ENCODE results near the gene CUX1. TPM values are rescaled to one million over a fixed set of nuclear protein-coding genes. Genes with fewer than 3 reads are reported as not detected.
"Not testable (repeated sequence)": the region's sequence is repeated elsewhere in the genome, so short reads cannot be mapped to it uniquely, and the experiment has no call there.

CUX1 gene
- total RNA-seq, 1 donor from 2014 or later = 101 TPM

DNA sequence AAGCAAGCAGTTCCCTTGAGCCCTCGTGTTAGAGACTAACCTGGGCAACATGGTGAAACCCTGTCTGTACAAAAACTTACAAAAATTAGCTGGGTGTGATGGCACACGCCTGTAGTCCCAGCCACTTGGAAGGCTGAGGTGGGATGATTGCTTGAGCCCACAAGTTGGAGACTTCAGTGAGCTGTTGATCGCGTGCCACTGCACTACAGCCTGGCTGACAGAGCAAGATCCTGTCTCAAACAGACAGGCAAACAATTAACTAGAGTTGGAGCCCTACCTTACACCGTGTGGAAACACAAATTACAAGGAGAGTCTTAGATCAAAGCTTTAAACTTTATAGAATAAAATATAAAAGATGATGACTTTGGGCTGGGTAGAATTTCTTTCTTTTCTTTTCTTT is 219.5 kb downstream of the CUX1 start:
- no peak overlapping the region for H3K4me3 ChIP-seq
- no peaks in the 10 kb centered on the region for H3K27me3 ChIP-seq
- TF ChIP-seq, protein P1, sequence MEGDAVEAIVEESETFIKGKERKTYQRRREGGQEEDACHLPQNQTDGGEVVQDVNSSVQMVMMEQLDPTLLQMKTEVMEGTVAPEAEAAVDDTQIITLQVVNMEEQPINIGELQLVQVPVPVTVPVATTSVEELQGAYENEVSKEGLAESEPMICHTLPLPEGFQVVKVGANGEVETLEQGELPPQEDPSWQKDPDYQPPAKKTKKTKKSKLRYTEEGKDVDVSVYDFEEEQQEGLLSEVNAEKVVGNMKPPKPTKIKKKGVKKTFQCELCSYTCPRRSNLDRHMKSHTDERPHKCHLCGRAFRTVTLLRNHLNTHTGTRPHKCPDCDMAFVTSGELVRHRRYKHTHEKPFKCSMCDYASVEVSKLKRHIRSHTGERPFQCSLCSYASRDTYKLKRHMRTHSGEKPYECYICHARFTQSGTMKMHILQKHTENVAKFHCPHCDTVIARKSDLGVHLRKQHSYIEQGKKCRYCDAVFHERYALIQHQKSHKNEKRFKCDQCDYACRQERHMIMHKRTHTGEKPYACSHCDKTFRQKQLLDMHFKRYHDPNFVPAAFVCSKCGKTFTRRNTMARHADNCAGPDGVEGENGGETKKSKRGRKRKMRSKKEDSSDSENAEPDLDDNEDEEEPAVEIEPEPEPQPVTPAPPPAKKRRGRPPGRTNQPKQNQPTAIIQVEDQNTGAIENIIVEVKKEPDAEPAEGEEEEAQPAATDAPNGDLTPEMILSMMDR (IDR thresholded peaks at IDR 0.05) = no peak
- DNase-seq (ENCODE audit: low spot score in 2 of 2) = peak in 1 of 2 donors; percentile 21
- H3K9me3 ChIP-seq = no peaks in the 10 kb centered on the region
- H3K4me1 ChIP-seq = peaks cover under 1 to 4% of the 10 kb centered on the region in 2 donors
- H3K27ac ChIP-seq = no peak overlapping the region
- peaks cover 0 to 4% of the 10 kb centered on the region in 2 donors for H3K36me3 ChIP-seq
- intact Hi-C loops (cut with DNase I) = no loop called here

GRCh38 chr7:102039706-102040105 is 222.3 kb downstream of the CUX1 start:
- Histone ChIP-seq H3K4me1 (peaks cover 2 to 11% of the 10 kb centered on the region in 2 donors), H3K27me3 (no peaks in the 10 kb centered on the region), H3K36me3 (peaks cover 0 to 4% of the 10 kb centered on the region in 2 donors), H3K27ac (no peak overlapping the region), H3K4me3 (no peak overlapping the region), H3K9me3 (no peaks in the 10 kb centered on the region)
- intact Hi-C loops (cut with DNase I) = no loop called here
- TF ChIP-seq, protein P1 (IDR thresholded peaks at IDR 0.05) = no peak
- peak in 1 of 2 donors; percentile 18 for DNase-seq (ENCODE audit: low spot score in 2 of 2)

DNA sequence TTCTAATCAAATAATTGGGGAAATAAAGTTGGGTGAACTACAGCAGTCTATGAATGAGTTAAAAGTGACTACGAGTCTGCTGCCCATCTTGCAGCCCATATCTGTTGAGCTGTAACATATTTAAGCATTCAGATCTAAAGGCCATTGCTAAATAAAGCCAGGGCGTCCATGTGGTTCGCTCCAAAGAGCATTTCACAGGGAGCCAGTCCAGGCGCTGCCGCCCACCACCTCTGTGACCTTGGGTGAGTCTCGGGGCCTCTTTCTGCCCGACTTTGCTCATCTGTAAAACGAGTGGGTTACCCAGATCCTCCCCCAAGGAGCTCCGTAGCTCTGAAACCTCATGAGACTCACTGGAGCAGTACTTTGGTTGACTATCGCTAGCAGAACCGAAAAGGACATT is 223.1 kb downstream of the CUX1 start:
- H3K9me3 ChIP-seq = no peaks in the 10 kb centered on the region
- no peak for DNase-seq (ENCODE audit: low spot score in 2 of 2)
- H3K4me1 ChIP-seq = peaks cover 2 to 14% of the 10 kb centered on the region in 2 donors
- H3K27ac ChIP-seq = no peak overlapping the region
- TF ChIP-seq, protein P1 (IDR thresholded peaks at IDR 0.05) = no peak
- H3K4me3 ChIP-seq = no peak overlapping the region
- intact Hi-C loops (cut with DNase I) = no loop called here
- H3K27me3 ChIP-seq = no peaks in the 10 kb centered on the region
- peaks cover 0 to 4% of the 10 kb centered on the region in 2 donors for H3K36me3 ChIP-seq

- Histone ChIP-seq H3K27ac (peak overlapping the region; percentile 34 to 72), H3K4me3 (no peak overlapping the region), H3K27me3 (no peaks in the 10 kb centered on the region), H3K36me3 (peaks cover 0 to 4% of the 10 kb centered on the region in 2 donors), H3K4me1 (peaks cover 2 to 18% of the 10 kb centered on the region in 2 donors), H3K9me3 (no peaks in the 10 kb centered on the region)
- intact Hi-C loops (cut with DNase I) = no loop called here
- TF ChIP-seq, protein P1 (IDR thresholded peaks at IDR 0.05) = no peak
- peak in 1 of 2 donors; percentile 64 for DNase-seq (ENCODE audit: low spot score in 2 of 2)
Measured at GRCh38 chr7:102042016-102042656, 224.7 kb downstream of the CUX1 start.

- H3K4me3 ChIP-seq; H3K27me3 ChIP-seq; H3K9me3 ChIP-seq; H3K36me3 ChIP-seq; intact Hi-C loops (cut with DNase I): not testable (repeated sequence)
- DNase-seq (ENCODE audit: low spot score in 2 of 2) = peak in 1 of 2 donors; percentile 34
- Histone ChIP-seq H3K4me1 (peaks cover 2 to 18% of the 10 kb centered on the region in 2 donors), H3K27ac (peak overlapping the region; percentile 13 to 72)
Measured at GRCh38 chr7:102042796-102043195, 225.4 kb downstream of the CUX1 start.

GRCh38 chr7:102044641-102044983 is 227.2 kb downstream of the CUX1 start:
- peaks cover 2 to 18% of the 10 kb centered on the region in 2 donors for H3K4me1 ChIP-seq
- intact Hi-C loops (cut with DNase I) = no loop called here
- no peaks in the 10 kb centered on the region for H3K9me3 ChIP-seq

More at GRCh38 chr7:102044641-102044983, 227.2 kb downstream of the CUX1 start:
- peak overlapping the region; percentile 25 to 41 for H3K27ac ChIP-seq
- peaks cover 0 to 4% of the 10 kb centered on the region in 2 donors for H3K36me3 ChIP-seq
- no peaks in the 10 kb centered on the region for H3K27me3 ChIP-seq
- TF ChIP-seq, protein P1 (IDR thresholded peaks at IDR 0.05) = no peak
- peak in 1 of 2 donors; percentile 35 for DNase-seq (ENCODE audit: low spot score in 2 of 2)
- H3K4me3 ChIP-seq = no peak overlapping the region
